ENCODE results near the gene RABL6. TPM values are rescaled to one million over a fixed set of nuclear protein-coding genes. Genes with fewer than 3 reads are reported as not detected.
"Not testable (repeated sequence)": the region's sequence is repeated elsewhere in the genome, so short reads cannot be mapped to it uniquely, and the experiment has no call there.

The RABL6 gene
- total RNA-seq, 1 experiment from 2014 or later = 68.9 TPM

- H3K27me3 Mint-ChIP-seq (ENCODE audit: unreplicated experiment) = no peaks in the 10 kb centered on the region
- intact Hi-C loops (cut with micrococcal nuclease; ENCODE audit: unreplicated experiment) = no loop called here
- CTCF ChIA-PET = no interaction called here
Observed at GRCh38 chr9:136865041-136865767, 57.5 kb downstream of the RABL6 start.

GRCh38 chr9:136865768-136866103 lies 58.0 kb downstream of the RABL6 start:
- H3K36me3 Mint-ChIP-seq (ENCODE audit: insufficient read depth, unreplicated experiment) = peaks cover 31% of the 10 kb centered on the region
- H3K27ac Mint-ChIP-seq (ENCODE audit: unreplicated experiment) = peak overlapping the region; percentile 24
- TF ChIP-seq CTCF (IDR thresholded peaks at IDR 0.05; ENCODE audit: unreplicated experiment) = no peak
- BruUV-seq (replicated peaks) = no TSS peak
- H3K4me3 Mint-ChIP-seq (ENCODE audit: low read depth, unreplicated experiment) = peak overlapping the region; percentile 74
- no peaks in the 10 kb centered on the region for H3K9me3 Mint-ChIP-seq (ENCODE audit: low read depth, unreplicated experiment)
- H3K4me1 Mint-ChIP-seq (ENCODE audit: low read depth, unreplicated experiment) = no peaks in the 10 kb centered on the region
- CTCF ChIA-PET = no interaction called here
- no peaks in the 10 kb centered on the region for H3K27me3 Mint-ChIP-seq (ENCODE audit: unreplicated experiment)
- DNase-seq = no peak
- intact Hi-C loops (cut with micrococcal nuclease; ENCODE audit: unreplicated experiment) = no loop called here

More at GRCh38 chr9:136865041-136865767, 57.5 kb downstream of the RABL6 start:
- Mint-ChIP-seq H3K27ac (ENCODE audit: unreplicated experiment) (peak overlapping the region; percentile 24), H3K4me1 (ENCODE audit: low read depth, unreplicated experiment) (no peaks in the 10 kb centered on the region), H3K9me3 (ENCODE audit: low read depth, unreplicated experiment) (no peaks in the 10 kb centered on the region), H3K36me3 (ENCODE audit: insufficient read depth, unreplicated experiment) (peaks cover 31% of the 10 kb centered on the region), H3K4me3 (ENCODE audit: low read depth, unreplicated experiment) (peak overlapping the region; percentile 74)
- TF ChIP-seq CTCF (IDR thresholded peaks at IDR 0.05; ENCODE audit: unreplicated experiment) = no peak
- DNase-seq = no peak
- BruUV-seq (replicated peaks) = no TSS peak

GRCh38 chr9:136866898-136867421 lies 59.2 kb downstream of the RABL6 start:
- intact Hi-C loops (cut with micrococcal nuclease; ENCODE audit: unreplicated experiment); H3K27me3 Mint-ChIP-seq (ENCODE audit: unreplicated experiment); DNase-seq; H3K4me1 Mint-ChIP-seq (ENCODE audit: low read depth, unreplicated experiment); H3K9me3 Mint-ChIP-seq (ENCODE audit: low read depth, unreplicated experiment); H3K27ac Mint-ChIP-seq (ENCODE audit: unreplicated experiment): not testable (repeated sequence)
- CTCF ChIA-PET = interaction anchor here (1.4 kb wide), 1 partner anchor 15 kb away, joined by 4 read pairs; no protein-coding TSS in a partner anchor
- BruUV-seq (replicated peaks) = TSS peak; percentile 81
- Mint-ChIP-seq H3K4me3 (ENCODE audit: low read depth, unreplicated experiment) (peak overlapping the region; percentile 74), H3K36me3 (ENCODE audit: insufficient read depth, unreplicated experiment) (peaks cover 31% of the 10 kb centered on the region)

- Mint-ChIP-seq H3K4me3 (ENCODE audit: low read depth, unreplicated experiment) (no peak overlapping the region), H3K27ac (ENCODE audit: unreplicated experiment) (no peak overlapping the region), H3K9me3 (ENCODE audit: low read depth, unreplicated experiment) (no peaks in the 10 kb centered on the region), H3K4me1 (ENCODE audit: low read depth, unreplicated experiment) (no peaks in the 10 kb centered on the region), H3K36me3 (ENCODE audit: insufficient read depth, unreplicated experiment) (peaks cover 27% of the 10 kb centered on the region), H3K27me3 (ENCODE audit: unreplicated experiment) (no peaks in the 10 kb centered on the region)
- no peak for DNase-seq
- intact Hi-C loops (cut with micrococcal nuclease; ENCODE audit: unreplicated experiment) = no loop called here
- BruUV-seq (replicated peaks) = no TSS peak
- CTCF ChIA-PET = interaction anchor here (1.4 kb wide), 1 partner anchor 14 kb away, joined by 4 read pairs; no protein-coding TSS in a partner anchor
- TF ChIP-seq CTCF (IDR thresholded peaks at IDR 0.05; ENCODE audit: unreplicated experiment) = no peak
Observed at GRCh38 chr9:136867480-136867879, 59.7 kb downstream of the RABL6 start.

- intact Hi-C loops (cut with micrococcal nuclease; ENCODE audit: unreplicated experiment) = no loop called here
- H3K36me3 Mint-ChIP-seq (ENCODE audit: insufficient read depth, unreplicated experiment) = peaks cover 24% of the 10 kb centered on the region
- no peaks in the 10 kb centered on the region for H3K27me3 Mint-ChIP-seq (ENCODE audit: unreplicated experiment)
- no peaks in the 10 kb centered on the region for H3K4me1 Mint-ChIP-seq (ENCODE audit: low read depth, unreplicated experiment)
- CTCF ChIA-PET = interaction anchor here (1.4 kb wide), 1 partner anchor 14 kb away, joined by 4 read pairs; no protein-coding TSS in a partner anchor
- H3K4me3 Mint-ChIP-seq (ENCODE audit: low read depth, unreplicated experiment) = no peak overlapping the region
- BruUV-seq (replicated peaks) = no TSS peak
- TF ChIP-seq CTCF (IDR thresholded peaks at IDR 0.05; ENCODE audit: unreplicated experiment) = no peak
- no peaks in the 10 kb centered on the region for H3K9me3 Mint-ChIP-seq (ENCODE audit: low read depth, unreplicated experiment)
- no peak for DNase-seq
- no peak overlapping the region for H3K27ac Mint-ChIP-seq (ENCODE audit: unreplicated experiment)
Observed at GRCh38 chr9:136867917-136868316, 60.2 kb downstream of the RABL6 start.
